22Rv1 (cell line): ENCODE measurements around the gene PRDM16.

Experiments used
- CTCF ChIP-seq: fragments of 450-650 bp; IDR thresholded peaks from 2 replicates; pipeline ENCODE4 v1.5.1; 2017; ENCODE audit warnings: mild to moderate bottlenecking
- ZFX ChIP-seq: fragments of 450-650 bp; IDR thresholded peaks from 2 replicates; pipeline ENCODE4 v1.6.1; 2017; ENCODE audit warnings: antibody characterized with exemption, borderline replicate concordance

DNA sequence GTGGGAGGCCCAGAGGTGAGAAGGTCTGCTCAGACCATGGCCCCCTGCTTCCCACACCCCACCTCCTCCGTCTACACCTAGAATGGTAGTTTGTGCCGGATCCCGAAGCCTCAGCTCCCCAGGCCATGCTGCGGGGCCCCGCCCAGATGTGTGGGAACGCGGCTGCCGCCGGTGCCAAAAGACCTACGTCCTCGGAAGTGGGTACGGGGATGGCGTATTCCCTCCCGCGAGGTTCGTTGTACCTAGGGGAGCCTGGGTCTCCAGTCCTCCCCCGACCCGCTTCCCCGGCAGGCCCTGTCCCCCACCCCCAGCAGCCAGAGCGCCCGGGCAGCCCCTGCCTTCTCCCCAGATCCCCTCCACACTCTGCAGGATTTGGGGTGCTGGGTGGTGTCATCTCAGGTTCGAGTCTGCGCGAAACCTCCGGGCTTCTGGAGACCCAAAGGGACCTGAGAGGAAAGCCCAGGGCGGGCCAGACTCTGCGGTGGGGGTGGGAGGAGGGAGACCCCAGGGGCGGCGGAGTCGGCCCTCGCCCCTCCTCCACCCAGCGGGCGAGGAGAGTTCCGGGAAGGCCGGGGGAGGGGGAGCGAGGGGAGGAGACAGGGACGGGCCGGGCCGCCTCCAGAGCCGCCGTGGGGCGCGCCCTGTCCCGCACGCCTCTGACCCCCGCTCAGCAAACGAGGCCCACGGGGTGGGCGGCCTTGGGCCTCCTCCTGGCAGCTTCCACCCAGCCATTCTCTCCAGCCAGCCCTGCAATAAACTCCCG lies 6.2 kb upstream of the PRDM16 start:
- TF ChIP-seq CTCF (no peak), ZFX (no peak)
